Endometrium (tissue), 2 donors: Measurements from ENCODE around the gene AGRP.
"Not testable (repeated sequence)": the region's sequence is repeated elsewhere in the genome, so short reads cannot be mapped to it uniquely, and the experiment has no call there.

Experiments
- FAIRE-seq: peaks from 2 replicates; lab custom pipeline; 2012; peaks lifted over from hg19 to GRCh38; lab: Jason Lieb, UNC
- donor health status: control.
- donor health status: control.

Gene AGRP

DNA sequence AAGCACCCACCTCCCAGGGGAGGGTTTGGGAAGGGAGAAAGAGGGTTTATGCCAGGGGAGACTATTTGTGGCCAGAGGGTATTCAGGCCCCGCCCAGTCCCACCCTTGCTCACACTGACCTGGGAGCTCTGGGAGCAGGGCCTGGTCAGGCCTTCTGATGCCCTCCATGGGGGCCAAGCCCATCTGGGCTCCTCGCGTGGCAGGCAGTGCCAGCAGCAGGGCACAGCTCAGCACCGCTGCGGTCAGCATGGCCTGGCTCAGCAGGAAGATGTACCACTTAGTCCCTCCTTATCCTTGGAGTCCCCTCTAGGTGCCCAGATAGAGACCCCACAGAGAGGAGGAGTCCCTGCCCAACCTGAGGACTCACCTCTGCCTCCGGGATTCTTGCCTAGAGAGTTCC is at the start of gene AGRP:
AGRP (minus strand) TSS at position 398 of the 400 bp plus-strand sequence; CDS start at position 249, 149 bp downstream.
- no peak for FAIRE-seq

GRCh38 chr16:67531247-67531646 is 47.9 kb upstream of the AGRP start:
- no peak for FAIRE-seq

- FAIRE-seq, result no peak
Observed at GRCh38 chr16:67530013-67530939, 46.9 kb upstream of the AGRP start.

DNA sequence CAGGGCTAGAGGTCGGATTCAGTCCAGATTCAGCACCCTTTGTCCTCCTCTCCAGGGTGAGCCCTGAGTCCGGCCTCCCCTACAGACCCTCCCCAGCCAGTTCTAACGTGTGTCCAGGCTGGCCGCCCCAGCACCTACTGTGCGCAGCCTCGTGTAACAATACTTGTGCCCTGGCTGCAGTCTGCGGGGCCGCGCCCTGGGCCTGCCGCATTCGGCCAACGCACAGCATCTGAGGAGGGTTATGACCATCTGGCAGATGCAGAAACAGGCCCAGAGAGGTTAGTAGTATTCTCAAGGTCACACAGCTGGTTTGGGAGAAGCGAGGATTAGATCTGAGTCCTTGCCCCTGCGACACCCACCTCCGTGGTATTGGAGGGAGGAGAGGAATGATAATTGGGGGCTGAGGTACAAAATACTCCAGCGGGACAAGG is 46.2 kb upstream of the AGRP start:
- FAIRE-seq, result no peak

DNA sequence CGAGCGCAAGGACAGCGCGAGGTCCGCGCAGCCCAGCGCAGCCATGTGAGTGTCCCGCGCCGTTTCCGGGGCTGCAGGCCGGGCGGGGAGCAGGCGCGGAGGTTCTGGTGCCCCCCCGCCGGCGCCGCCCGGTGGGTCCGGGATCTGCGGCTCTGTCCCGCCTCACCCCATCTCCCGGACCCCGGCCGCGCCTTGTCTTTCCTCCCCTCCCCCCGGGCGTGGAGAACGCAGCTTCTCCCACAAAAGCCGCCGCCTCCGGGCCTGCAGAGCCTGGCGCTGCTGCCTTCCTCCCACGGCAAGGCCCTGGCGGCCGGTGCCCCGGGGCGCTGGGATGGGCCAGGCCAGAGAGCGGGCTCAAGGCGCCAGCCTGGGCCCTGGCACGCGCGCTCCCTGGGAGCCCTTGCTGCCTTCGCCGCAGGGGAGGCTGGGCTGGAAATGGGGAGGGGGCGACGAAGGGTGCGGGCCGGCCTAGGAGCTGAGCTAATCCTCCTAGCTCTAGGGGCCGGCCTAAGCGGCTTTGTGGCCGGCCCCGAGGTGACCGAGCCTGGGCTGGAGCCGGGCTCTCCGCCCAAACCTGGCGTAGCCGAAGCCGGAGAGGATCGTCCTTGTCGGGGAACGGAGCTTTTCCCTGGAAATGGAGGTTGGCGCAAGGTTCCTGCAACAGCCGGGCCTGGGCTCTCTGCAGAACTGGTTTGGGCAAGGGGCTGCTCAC is 45.7 kb upstream of the AGRP start:
- FAIRE-seq, result no peak

- FAIRE-seq, result no peak
Observed at GRCh38 chr16:67528222-67528869, 45.0 kb upstream of the AGRP start, which contains the start of gene RIPOR1. RIPOR1 (plus strand) TSS chr16:67528829; CDS start chr16:67538447, 9,618 bp downstream.

- FAIRE-seq, result no peak
Observed at GRCh38 chr16:67526149-67526791, 42.9 kb upstream of the AGRP start.

DNA sequence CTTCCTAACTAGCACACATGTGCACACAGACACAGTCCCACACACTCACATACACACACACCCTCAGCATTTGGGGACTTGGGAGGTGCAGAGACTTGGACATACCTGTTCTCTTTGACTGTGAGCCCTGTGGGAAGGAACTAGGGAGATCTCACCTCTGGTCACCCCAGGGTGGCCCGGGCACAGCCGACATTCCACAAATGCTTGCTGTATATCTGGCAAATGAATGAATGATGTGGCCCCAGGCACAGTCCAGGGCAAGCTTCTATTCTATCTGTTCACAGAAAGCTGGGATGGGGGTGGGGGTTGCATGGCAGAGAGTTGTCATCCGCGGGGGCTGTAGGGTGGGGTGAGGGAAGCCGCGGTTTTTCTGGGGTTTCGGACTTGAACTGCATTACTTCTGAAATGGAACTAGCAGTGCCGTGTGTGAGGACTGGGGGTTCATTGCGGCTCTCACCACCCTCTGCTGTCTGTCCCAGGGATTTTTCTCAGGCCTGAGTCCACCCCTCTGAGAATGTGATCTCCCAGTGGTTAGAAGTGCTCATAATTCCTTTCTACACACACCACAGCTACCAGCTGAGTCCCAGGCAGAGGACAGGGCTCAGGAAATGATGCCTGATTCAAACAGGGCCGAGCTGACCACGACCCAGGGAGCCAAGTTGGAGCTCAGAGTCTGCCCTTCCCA is 42.0 kb upstream of the AGRP start:
- FAIRE-seq, result no peak

DNA sequence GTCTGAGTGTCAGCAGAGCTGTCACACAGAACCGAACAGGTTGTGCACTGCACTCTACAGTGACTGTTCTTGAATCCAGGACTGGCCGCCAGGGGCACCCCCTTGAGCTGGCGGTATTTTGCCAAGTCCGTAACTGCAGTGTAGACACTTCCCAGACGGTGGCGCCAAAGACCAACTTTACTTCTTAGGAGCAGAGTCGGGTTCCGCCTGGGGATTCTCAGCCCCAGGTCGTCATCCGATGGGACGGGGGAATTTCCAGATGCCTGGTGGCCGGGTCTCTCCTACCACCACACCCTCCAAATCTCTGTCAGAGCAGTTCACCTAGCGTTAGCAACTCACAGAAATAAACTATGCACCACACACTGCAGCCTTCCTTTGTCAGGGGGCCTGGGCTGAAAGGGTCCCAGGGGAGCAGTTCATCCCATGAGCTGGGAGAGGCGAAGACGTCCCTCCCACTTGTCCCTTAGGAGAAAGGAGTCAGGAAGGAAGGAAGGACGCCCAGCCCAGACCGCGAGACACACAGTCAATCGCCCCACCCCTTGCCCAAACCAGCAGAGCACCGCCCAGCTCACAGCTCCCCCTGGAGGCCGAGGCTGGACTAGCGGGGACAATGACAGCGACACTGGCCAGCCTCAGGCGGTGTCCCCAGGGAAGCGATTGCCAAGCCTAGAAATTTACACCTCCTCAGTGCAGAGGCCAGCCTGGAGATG is 37.9 kb upstream of the AGRP start:
- FAIRE-seq, result peak; percentile 18

GRCh38 chr16:67519242-67519641 is 35.9 kb upstream of the AGRP start:
- FAIRE-seq, result no peak

- no peak for FAIRE-seq
Observed at GRCh38 chr16:67518676-67519075, 35.3 kb upstream of the AGRP start.

DNA sequence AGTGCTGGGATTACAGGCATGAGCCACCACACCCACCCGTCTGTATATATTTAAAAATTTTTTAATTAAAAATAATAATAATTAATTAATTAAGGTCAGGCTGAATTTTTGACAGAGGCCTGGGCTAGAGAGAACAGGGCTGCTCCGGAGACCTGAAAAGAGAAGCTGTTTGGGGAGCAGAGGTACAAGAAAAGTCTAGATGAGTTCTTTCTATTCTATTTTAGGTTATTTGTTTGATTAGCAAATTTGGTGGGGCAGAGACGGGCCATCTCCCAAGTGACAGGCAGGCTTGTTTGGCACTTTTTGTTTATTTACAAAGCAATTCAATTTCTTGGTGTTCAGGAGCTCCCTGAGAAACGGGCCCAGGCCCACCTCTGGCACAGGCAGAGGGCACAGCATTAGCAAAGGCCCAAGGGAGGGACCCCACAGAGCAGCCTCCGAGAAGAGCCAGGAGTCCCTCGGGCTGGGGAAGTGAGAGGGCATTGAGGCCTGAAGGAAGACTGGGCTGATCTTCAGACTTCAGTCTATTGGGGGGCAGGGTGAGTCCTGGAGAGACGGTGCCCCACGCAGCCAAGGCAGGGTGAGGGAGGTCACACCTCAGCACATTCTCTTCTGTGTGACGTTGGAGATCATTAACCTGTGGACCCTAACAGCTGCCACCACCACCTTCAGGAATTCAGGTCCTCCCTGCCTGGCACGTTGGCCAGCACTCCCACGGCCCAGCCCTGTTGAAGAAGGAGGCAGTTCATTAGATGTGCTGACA is 34.5 kb upstream of the AGRP start:
- no peak for FAIRE-seq

- FAIRE-seq, result no peak
Observed at GRCh38 chr16:67517155-67517445, 33.8 kb upstream of the AGRP start.

- FAIRE-seq, result no peak
Observed at GRCh38 chr16:67516296-67517154, 33.2 kb upstream of the AGRP start.

GRCh38 chr16:67514382-67514828 is 31.1 kb upstream of the AGRP start:
- no peak for FAIRE-seq

- FAIRE-seq, result not testable (repeated sequence)
Observed at GRCh38 chr16:67513892-67514291, 30.5 kb upstream of the AGRP start.

- FAIRE-seq, result no peak
Observed at GRCh38 chr16:67509016-67509415, 25.7 kb upstream of the AGRP start.

DNA sequence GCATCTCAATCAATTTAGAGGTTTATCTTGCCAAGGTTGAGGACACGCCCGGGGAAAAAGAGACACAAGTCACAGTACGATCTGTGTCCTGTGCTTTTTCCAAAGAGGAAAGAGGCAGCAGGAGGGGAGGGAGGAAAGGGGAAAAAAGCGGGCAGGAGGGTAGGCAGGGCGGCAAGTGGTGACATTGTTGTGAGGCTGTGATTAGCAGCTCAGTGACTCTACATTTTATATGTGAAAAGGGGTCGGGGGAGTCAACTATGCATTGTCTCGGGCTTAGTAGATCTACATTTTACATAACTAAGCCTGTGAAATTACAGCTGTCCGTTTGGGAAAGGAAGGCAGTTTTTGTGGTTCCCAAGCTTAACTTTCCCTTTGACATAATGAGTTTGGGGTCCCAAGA is 23.1 kb upstream of the AGRP start:
- no peak for FAIRE-seq
